ENCODE measurements around the gene GPR27. TPM values are rescaled to one million over a fixed set of nuclear protein-coding genes. Genes with fewer than 3 reads are reported as not detected.

GPR27 gene
- total and polyA plus RNA-seq, 10 of the 15 experiments (the other 5 are each of a cell fraction or from before 2014, with no cell fraction given) = not detected

DNA sequence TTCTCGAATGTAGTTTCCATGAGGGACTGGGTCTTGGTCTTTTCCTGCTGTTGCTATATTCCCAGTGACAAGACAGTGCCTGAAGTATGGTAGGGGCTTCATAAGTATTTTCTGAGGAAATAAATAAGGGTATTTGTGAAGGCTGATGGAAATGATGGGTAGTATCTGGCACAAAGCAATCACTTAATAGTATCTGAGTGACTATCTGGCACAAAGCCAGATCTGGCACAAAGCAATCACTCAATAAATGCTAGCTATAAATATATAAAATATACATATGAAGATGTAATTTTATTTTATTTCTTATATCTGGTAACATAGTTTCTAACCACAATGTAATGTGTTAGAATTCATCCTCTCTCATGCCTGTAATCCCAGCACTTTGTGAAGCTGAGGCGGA is 52.0 kb downstream of the GPR27 start (continued):
- TF ChIP-seq, protein P1, sequence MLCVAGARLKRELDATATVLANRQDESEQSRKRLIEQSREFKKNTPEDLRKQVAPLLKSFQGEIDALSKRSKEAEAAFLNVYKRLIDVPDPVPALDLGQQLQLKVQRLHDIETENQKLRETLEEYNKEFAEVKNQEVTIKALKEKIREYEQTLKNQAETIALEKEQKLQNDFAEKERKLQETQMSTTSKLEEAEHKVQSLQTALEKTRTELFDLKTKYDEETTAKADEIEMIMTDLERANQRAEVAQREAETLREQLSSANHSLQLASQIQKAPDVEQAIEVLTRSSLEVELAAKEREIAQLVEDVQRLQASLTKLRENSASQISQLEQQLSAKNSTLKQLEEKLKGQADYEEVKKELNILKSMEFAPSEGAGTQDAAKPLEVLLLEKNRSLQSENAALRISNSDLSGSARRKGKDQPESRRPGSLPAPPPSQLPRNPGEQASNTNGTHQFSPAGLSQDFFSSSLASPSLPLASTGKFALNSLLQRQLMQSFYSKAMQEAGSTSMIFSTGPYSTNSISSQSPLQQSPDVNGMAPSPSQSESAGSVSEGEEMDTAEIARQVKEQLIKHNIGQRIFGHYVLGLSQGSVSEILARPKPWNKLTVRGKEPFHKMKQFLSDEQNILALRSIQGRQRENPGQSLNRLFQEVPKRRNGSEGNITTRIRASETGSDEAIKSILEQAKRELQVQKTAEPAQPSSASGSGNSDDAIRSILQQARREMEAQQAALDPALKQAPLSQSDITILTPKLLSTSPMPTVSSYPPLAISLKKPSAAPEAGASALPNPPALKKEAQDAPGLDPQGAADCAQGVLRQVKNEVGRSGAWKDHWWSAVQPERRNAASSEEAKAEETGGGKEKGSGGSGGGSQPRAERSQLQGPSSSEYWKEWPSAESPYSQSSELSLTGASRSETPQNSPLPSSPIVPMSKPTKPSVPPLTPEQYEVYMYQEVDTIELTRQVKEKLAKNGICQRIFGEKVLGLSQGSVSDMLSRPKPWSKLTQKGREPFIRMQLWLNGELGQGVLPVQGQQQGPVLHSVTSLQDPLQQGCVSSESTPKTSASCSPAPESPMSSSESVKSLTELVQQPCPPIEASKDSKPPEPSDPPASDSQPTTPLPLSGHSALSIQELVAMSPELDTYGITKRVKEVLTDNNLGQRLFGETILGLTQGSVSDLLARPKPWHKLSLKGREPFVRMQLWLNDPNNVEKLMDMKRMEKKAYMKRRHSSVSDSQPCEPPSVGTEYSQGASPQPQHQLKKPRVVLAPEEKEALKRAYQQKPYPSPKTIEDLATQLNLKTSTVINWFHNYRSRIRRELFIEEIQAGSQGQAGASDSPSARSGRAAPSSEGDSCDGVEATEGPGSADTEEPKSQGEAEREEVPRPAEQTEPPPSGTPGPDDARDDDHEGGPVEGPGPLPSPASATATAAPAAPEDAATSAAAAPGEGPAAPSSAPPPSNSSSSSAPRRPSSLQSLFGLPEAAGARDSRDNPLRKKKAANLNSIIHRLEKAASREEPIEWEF (IDR thresholded peaks at IDR 0.05; ENCODE audit: insufficient replicate concordance, low read depth, low read length) = no peak
- TF ChIP-seq LARP7 (IDR thresholded peaks at IDR 0.05) (no peak), MEF2B (IDR thresholded peaks at IDR 0.05; ENCODE audit: partially characterized antibody, poor library complexity, severe bottlenecking) (no peak), ESRRA (IDR thresholded peaks at IDR 0.05; ENCODE audit: low read length) (no peak), IKZF2 (IDR thresholded peaks at IDR 0.05) (no peak), IKZF1 (conservative IDR thresholded peaks at IDR 0.05) (no peak), MEF2A (IDR thresholded peaks at IDR 0.05; ENCODE audit: insufficient read depth, low read depth, low read length) (no peak), MYB (IDR thresholded peaks at IDR 0.05; ENCODE audit: borderline replicate concordance, low read depth, low read length) (no peak), CBX5 (IDR thresholded peaks at IDR 0.05; ENCODE audit: low read depth) (no peak)

Other genes starting within 250 kb of the GPR27 start
- 0.51 and 0.54 TPM in 2 replicates for gene FOXP1, start 170.1 kb upstream of the GPR27 start, total RNA-seq (2014; rRNA removed)
- 0.27 and 0.64 TPM in 2 replicates for gene FOXP1, start 170.1 kb upstream of the GPR27 start, total RNA-seq (2014; rRNA removed; fragmentation: Illumina TruSeq; extraction: Trizol)
- gene FOXP1, start 170.1 kb upstream of the GPR27 start, total RNA-seq (2021) = 0.90 and 1.6 TPM in 2 replicates
- 0.10 TPM in 1 of 2 replicates, not detected in the other for gene FOXP1, start 170.1 kb upstream of the GPR27 start, polyA plus RNA-seq (2011; rRNA removed)
- 0.21 and 0.36 TPM in 2 replicates for gene FOXP1, start 170.1 kb upstream of the GPR27 start, polyA plus RNA-seq (2014; fragmentation: Illumina TruSeq; extraction: Trizol)
- gene FOXP1, start 170.1 kb upstream of the GPR27 start, polyA plus RNA-seq (2014; fragmentation: Nextera tagmentation; extraction: Ambion mirVana) = under 1 TPM; 0.13 to 0.14 TPM
- 0.05 and 0.14 TPM in 2 replicates for gene FOXP1, start 170.1 kb upstream of the GPR27 start, polyA plus RNA-seq (2014; rRNA removed)
- gene FOXP1, start 170.1 kb upstream of the GPR27 start, polyA plus RNA-seq (2016; fragmentation: Nextera tagmentation; extraction: Ambion mirVana) = under 1 TPM in 1 of 2 experiments, not detected in 1; 0.20 TPM
- under 0.01 and 0.06 TPM in 2 replicates for gene EIF4E3, start 28.5 kb upstream of the GPR27 start, total RNA-seq (2014; rRNA removed)
- gene EIF4E3, start 28.5 kb upstream of the GPR27 start, total RNA-seq (2014; rRNA removed; fragmentation: Illumina TruSeq; extraction: Trizol) = 0.09 and 0.18 TPM in 2 replicates
- 0.24 and 0.38 TPM in 2 replicates for gene EIF4E3, start 28.5 kb upstream of the GPR27 start, total RNA-seq (2021)
- 0.30 and 0.37 TPM in 2 replicates for gene EIF4E3, start 28.5 kb upstream of the GPR27 start, polyA plus RNA-seq (2011; rRNA removed)
- gene EIF4E3, start 28.5 kb upstream of the GPR27 start, polyA plus RNA-seq (2014; fragmentation: Illumina TruSeq; extraction: Trizol) = 0.06 and 0.24 TPM in 2 replicates
- under 1 TPM; 0.05 to 0.18 TPM for gene EIF4E3, start 28.5 kb upstream of the GPR27 start, polyA plus RNA-seq (2014; fragmentation: Nextera tagmentation; extraction: Ambion mirVana)
- 0.13 and 0.22 TPM in 2 replicates for gene EIF4E3, start 28.5 kb upstream of the GPR27 start, polyA plus RNA-seq (2014; rRNA removed)
- under 1 TPM in 1 of 2 experiments, not detected in 1; 0.16 TPM for gene EIF4E3, start 28.5 kb upstream of the GPR27 start, polyA plus RNA-seq (2016; fragmentation: Nextera tagmentation; extraction: Ambion mirVana)
- not detected in 2 replicates for gene PROK2, start 31.3 kb downstream of the GPR27 start, total RNA-seq (2014; rRNA removed)
- not detected in 2 replicates for gene PROK2, start 31.3 kb downstream of the GPR27 start, total RNA-seq (2014; rRNA removed; fragmentation: Illumina TruSeq; extraction: Trizol)
- gene PROK2, start 31.3 kb downstream of the GPR27 start, total RNA-seq (2021) = not detected in 2 replicates
- not detected in 2 replicates for gene PROK2, start 31.3 kb downstream of the GPR27 start, polyA plus RNA-seq (2011; rRNA removed)
- gene PROK2, start 31.3 kb downstream of the GPR27 start, polyA plus RNA-seq (2014; fragmentation: Illumina TruSeq; extraction: Trizol) = not detected in 2 replicates
- not detected for gene PROK2, start 31.3 kb downstream of the GPR27 start, polyA plus RNA-seq (2014; fragmentation: Nextera tagmentation; extraction: Ambion mirVana)
- not detected in 2 replicates for gene PROK2, start 31.3 kb downstream of the GPR27 start, polyA plus RNA-seq (2014; rRNA removed)
- not detected for gene PROK2, start 31.3 kb downstream of the GPR27 start, polyA plus RNA-seq (2016; fragmentation: Nextera tagmentation; extraction: Ambion mirVana)